Heart left ventricle (tissue), 16 donors: Measurements from ENCODE around the gene FAM210A. TPM values are rescaled to one million over a fixed set of nuclear protein-coding genes. Genes with fewer than 3 reads are reported as not detected.

Source experiments
- ATAC-seq, 4 donors: fragments of 200-7000 bp; cut with Tn5 transposase; one replicate each; pipeline ENCODE4 v1.9.1; 2020 to 2022; ENCODE audit warnings: moderate library complexity in 4 of 4, mild to moderate bottlenecking in 3 of 4, moderate number of reproducible peaks in 1 of 4
- DNase-seq, 5 donors: peaks; one replicate each; pipeline ENCODE4 v3.0.0-alpha.2; 2020
- H3K27ac ChIP-seq, 12 donors: fragments of 200-600 bp; sonication (generic) in 4 of 12; one replicate each; pipeline versions ENCODE4 v1.5.0 to v1.8.0; 2016 to 2022; ENCODE audit warnings: mild to moderate bottlenecking in 2 of 12
- H3K27me3 ChIP-seq, 9 donors: fragments of 200-600 bp; sonication (generic) in 2 of 9; one replicate each; pipeline versions ENCODE4 v1.5.1 to v1.8.0; 2016 to 2022; ENCODE audit warnings: mild to moderate bottlenecking in 3 of 9
- H3K36me3 ChIP-seq, 9 donors: fragments of 200-600 bp; sonication (generic) in 2 of 9; one replicate each; pipeline versions ENCODE4 v1.5.0 to v1.8.0; 2018 to 2022; ENCODE audit warnings: mild to moderate bottlenecking in 2 of 9
- H3K4me1 ChIP-seq, 12 donors: fragments of 200-600 bp; sonication (generic) in 4 of 12; one replicate each; pipeline versions ENCODE4 v1.5.0 to v1.8.0; 2016 to 2022; ENCODE audit warnings: mild to moderate bottlenecking in 3 of 12
- H3K4me3 ChIP-seq, 12 donors: fragments of 200-600 bp; sonication (generic) in 4 of 12; one replicate each; pipeline versions ENCODE4 v1.5.0 to v1.8.0; 2017 to 2022; ENCODE audit warnings: mild to moderate bottlenecking in 9 of 12, moderate library complexity in 4 of 12
- H3K9me3 ChIP-seq, 12 donors: fragments of 200-600 bp; sonication (generic) in 4 of 12; one replicate each; pipeline versions ENCODE4 v1.5.0 to v1.8.0; 2016 to 2022; ENCODE audit warnings: mild to moderate bottlenecking in 1 of 12
- CTCF ChIP-seq, 12 donors: fragments of 200-600 bp; sonication (generic) in 4 of 12; IDR thresholded peaks; one replicate each; pipeline versions ENCODE4 v1.5.0 to v1.8.0; 2018 to 2022; ENCODE audit warnings: antibody characterized with exemption in 12 of 12, mild to moderate bottlenecking in 5 of 12
- POLR2A ChIP-seq, 2 donors: fragments of 450-650 bp; IDR thresholded peaks; one replicate each; pipeline ENCODE4 v1.6.1; 2017; ENCODE audit warnings: antibody characterized with exemption in 2 of 2, mild to moderate bottlenecking in 2 of 2, moderate library complexity in 2 of 2
- WGBS, 4 donors: extraction: QIAGEN DNeasy Blood & Tissue Kit in 2 of 4; methylation state at CpG; one replicate each; pipeline versions ENCODE4 v1.1.5 to v1.1.7; 2013 to 2018; 5-methylcytosine and 5-hydroxymethylcytosine counted together
- intact Hi-C, 10 donors: fragments of 100-400 bp; cut with DNase I; formaldehyde crosslinking; loops; one replicate each; pipeline versions ENCODE4 v1.11.1 to v1.14.2; 2022
- polyA plus RNA-seq, 2 donors: library from polyadenylated mRNA; stranded (reverse); fragments of 200-250 nt; gene quantifications; one replicate each; pipeline ENCODE4 v1.2.3, GENCODE V29; 2013
- total RNA-seq, 9 donors: library from RNA; depleted of rRNA in 2 of 9; stranded (reverse); fragments of >200 nt in 2 of 9; fragmentation: NEBNext Ultra II Directional in 3 of 9; extraction: Animal tissue kit (Norgen Biotek cat#: 25700) in 3 of 9; gene quantifications; one replicate each; pipeline versions ENCODE4 v1.1.0 to v1.2.4, GENCODE V29; 2016 to 2023
- donor health status: ischemic (EF 13 %, LVEDD 7.1; RV severe dilation, severe dysfunction).
- donor health status: healthy with polysubstance abuse.
- donor health status: DM: no; HTN: yes; CAD: no.
- donor health status: DM: no; HTN: no; CAD: no.
- donor health status: ischemic (EF 25% LVEDD 6.9; RV normal size, moderate dysfunction).
- donor health status: ischemic (EF 25% LVEDD 5.7; RV mildly dilated, moderate dysfunction).
- donor health status: healthy.
- donor health status: DM: yes; HTN: yes; CAD: no.
- donor health status: ischemic (EF 35%, LVEDD 5.7; RV mildly dilated, moderate dysfunction).
- donor health status: nonischemic (EF 11% LVEDD 7.7; RV severe dilation, severe dysfunction).
- donor health status: DM: yes; HTN: yes; CAD: no.
- donor health status: PGD.
- donor health status: ischemic (EF 29% LVEDD 5.4; RV normal size, mild dysfunction).
- donor health status: nonischemic (EF 23%, LVEDD 6.1; RV moderate dilation, normal function).

The FAM210A gene
- total and polyA plus RNA-seq, 11 donors: 14.0 to 66.4 (median 48.1) TPM

GRCh38 chr18:13646633-13647032 is 79.7 kb downstream of the FAM210A start:
- intact Hi-C loops: loop anchor here in 1 of 10 donors (10.0 kb wide), 1 partner anchor 78 kb away; the partner anchor contains the start of genes FAM210A and RNMT
- WGBS, 4 donors: 72 to 85% (median 80%) methylated on average over 4 of the region's 4 CpGs
- no peak for DNase-seq

GRCh38 chr18:13645093-13645492 is 81.3 kb downstream of the FAM210A start:
- TF ChIP-seq CTCF (IDR thresholded peaks at IDR 0.05): no peak
- Histone ChIP-seq H3K27me3 (no peaks in the 10 kb centered on the region), H3K4me1 (peaks cover 0 to 32% (median 13%) of the 10 kb centered on the region in 12 donors), H3K4me3 (no peak overlapping the region), H3K27ac (no peak overlapping the region), H3K9me3 (no peaks in the 10 kb centered on the region), H3K36me3 (peaks cover 0 to 33% (median 18%) of the 10 kb centered on the region in 9 donors)
- intact Hi-C loops: loop anchor here in 1 of 10 donors (10.0 kb wide), 1 partner anchor 80 kb away; the partner anchor contains the start of genes FAM210A and RNMT
- DNase-seq (no peak), ATAC-seq (no peak)
- WGBS, 4 donors: 96 to 97% (median 96%) methylated on average over 13 to 16 of the region's 16 CpGs

More at GRCh38 chr18:13646633-13647032, 79.7 kb downstream of the FAM210A start:
- H3K27me3 ChIP-seq: no peaks in the 10 kb centered on the region
- no peak overlapping the region for H3K4me3 ChIP-seq
- TF ChIP-seq CTCF (IDR thresholded peaks at IDR 0.05) (no peak), POLR2A (IDR thresholded peaks at IDR 0.05) (no peak)
- H3K4me1 ChIP-seq: peaks cover 0 to 17% (median 0%) of the 10 kb centered on the region in 12 donors
- H3K36me3 ChIP-seq: peaks cover 0 to 33% (median 18%) of the 10 kb centered on the region in 9 donors
- ATAC-seq: no peak
- no peak overlapping the region for H3K27ac ChIP-seq
- H3K9me3 ChIP-seq: no peaks in the 10 kb centered on the region

GRCh38 chr18:13643261-13643751 is 83.1 kb downstream of the FAM210A start:
- Histone ChIP-seq H3K9me3 (no peaks in the 10 kb centered on the region), H3K27me3 (no peaks in the 10 kb centered on the region), H3K4me3 (no peak overlapping the region), H3K36me3 (peaks cover 0 to 33% (median 18%) of the 10 kb centered on the region in 9 donors), H3K27ac (no peak overlapping the region), H3K4me1 (peaks cover 0 to 48% (median 19%) of the 10 kb centered on the region in 12 donors)
- no peak for ATAC-seq
- intact Hi-C loops: loop anchor here in 5 of 10 donors (5.0 to 10.0 kb wide), 2 partner anchors 81 to 84 kb away; partner anchors contain the start of genes FAM210A (in 5 of the 5) and RNMT (in 5 of the 5)
- 77 to 82% (median 80%) methylated on average over 16 of the region's 16 CpGs for WGBS, 4 donors
- no peak for DNase-seq
- TF ChIP-seq CTCF (IDR thresholded peaks at IDR 0.05): no peak
- no peak for TF ChIP-seq POLR2A (IDR thresholded peaks at IDR 0.05)

GRCh38 chr18:13642440-13642827 is 83.9 kb downstream of the FAM210A start:
- ATAC-seq: no peak
- Histone ChIP-seq H3K36me3 (peaks cover 0 to 28% (median 12%) of the 10 kb centered on the region in 9 donors), H3K4me1 (peaks cover 0 to 50% (median 19%) of the 10 kb centered on the region in 12 donors), H3K4me3 (peak overlapping the region in 9 of 12 donors; percentile 30 to 59 (median 50)), H3K27me3 (no peaks in the 10 kb centered on the region), H3K27ac (peak overlapping the region; percentile 54 to 90 (median 77)), H3K9me3 (no peaks in the 10 kb centered on the region)
- no peak for TF ChIP-seq CTCF (IDR thresholded peaks at IDR 0.05)
- TF ChIP-seq POLR2A (IDR thresholded peaks at IDR 0.05): no peak
- 89 to 94% (median 93%) methylated on average over 15 of the region's 15 CpGs for WGBS, 4 donors
- intact Hi-C loops: loop anchor here in 5 of 10 donors (5.0 to 10.0 kb wide), 2 partner anchors 82 to 85 kb away; partner anchors contain the start of genes FAM210A (in 5 of the 5) and RNMT (in 5 of the 5)
- DNase-seq: no peak
